ENCODE data around the gene TEX264.
A peak's percentile ranks its signal among the peaks of the same experiment; 100 is the strongest.

Gene TEX264

GRCh38 chr3:51716805-51717204, 45.8 kb downstream of the TEX264 start:
- Histone ChIP-seq H3K9me3 (ENCODE audit: insufficient read depth, low read depth, low read length) (peaks cover 2% of the 10 kb centered on the region), H3K79me1 (ENCODE audit: low read length) (no peaks in the 10 kb centered on the region), H2AK5ac (ENCODE audit: low read length) (no peak overlapping the region), H2BK120ac (ENCODE audit: insufficient read depth, low read length, poor library complexity) (no peak overlapping the region), H3K79me2 (ENCODE audit: control insufficient read depth, insufficient read depth, low read length, poor library complexity) (no peaks in the 10 kb centered on the region), H3K14ac (ENCODE audit: low read length) (no peak overlapping the region), H3K36me3 (ENCODE audit: control insufficient read depth in 1 of 2, insufficient read depth in 2 of 2, low read length in 2 of 2) (no peaks in the 10 kb centered on the region), H3K18ac (ENCODE audit: low read length) (no peak overlapping the region), H3K4ac (ENCODE audit: low read depth, low read length) (no peak overlapping the region), H2BK5ac (ENCODE audit: low read depth, low read length, poor library complexity) (no peak overlapping the region), H3K4me3 (ENCODE audit: low read depth, low read length) (no peak overlapping the region), H3K4me2 (ENCODE audit: low read length) (no peak overlapping the region), H3K27ac (ENCODE audit: low read depth, low read length) (no peak overlapping the region), H2AFZ (ENCODE audit: insufficient read depth, low read length, poor library complexity) (no peak overlapping the region), H4K12ac (ENCODE audit: low read depth, low read length) (no peak overlapping the region), H3K4me1 (ENCODE audit: control insufficient read depth in 1 of 2, insufficient read depth in 2 of 2, low read length in 2 of 2) (no peaks in the 10 kb centered on the region), H3K23ac (ENCODE audit: low read length) (no peak overlapping the region), H3K9ac (ENCODE audit: low read length) (no peak overlapping the region), H4K8ac (ENCODE audit: low read depth, low read length) (no peak overlapping the region), H4K91ac (ENCODE audit: low read depth, low read length) (no peak overlapping the region), H3K27me3 (ENCODE audit: insufficient read depth, low read length) (no peaks in the 10 kb centered on the region), H2BK12ac (ENCODE audit: low read length) (no peak overlapping the region)
- DNase-seq: no peak
- WGBS (ENCODE audit: extremely low coverage, insufficient coverage, insufficient read length): no CpG with 5 or more reads among the region's 5 CpGs

GRCh38 chr3:51717446-51717845, 46.4 kb downstream of the TEX264 start:
- no peak overlapping the region for H4K91ac ChIP-seq (ENCODE audit: low read depth, low read length)
- H3K14ac ChIP-seq (ENCODE audit: low read length): no peak overlapping the region
- H3K79me1 ChIP-seq (ENCODE audit: low read length): no peaks in the 10 kb centered on the region
- H3K4me1 ChIP-seq (ENCODE audit: control insufficient read depth in 1 of 2, insufficient read depth in 2 of 2, low read length in 2 of 2): no peaks in the 10 kb centered on the region
- no peak overlapping the region for H2AFZ ChIP-seq (ENCODE audit: insufficient read depth, low read length, poor library complexity)
- H4K8ac ChIP-seq (ENCODE audit: low read depth, low read length): no peak overlapping the region
- no peak overlapping the region for H2BK5ac ChIP-seq (ENCODE audit: low read depth, low read length, poor library complexity)
- no peak overlapping the region for H3K18ac ChIP-seq (ENCODE audit: low read length)
- H3K79me2 ChIP-seq (ENCODE audit: control insufficient read depth, insufficient read depth, low read length, poor library complexity): no peaks in the 10 kb centered on the region
- no peak overlapping the region for H4K12ac ChIP-seq (ENCODE audit: low read depth, low read length)
- no peaks in the 10 kb centered on the region for H3K36me3 ChIP-seq (ENCODE audit: control insufficient read depth in 1 of 2, insufficient read depth in 2 of 2, low read length in 2 of 2)
- H2BK120ac ChIP-seq (ENCODE audit: insufficient read depth, low read length, poor library complexity): no peak overlapping the region
- H3K9ac ChIP-seq (ENCODE audit: low read length): no peak overlapping the region
- H3K4me3 ChIP-seq (ENCODE audit: low read depth, low read length): no peak overlapping the region
- H3K27me3 ChIP-seq (ENCODE audit: insufficient read depth, low read length): no peaks in the 10 kb centered on the region
- no peak overlapping the region for H3K4ac ChIP-seq (ENCODE audit: low read depth, low read length)
- H3K4me2 ChIP-seq (ENCODE audit: low read length): no peak overlapping the region
- DNase-seq: no peak
- H3K27ac ChIP-seq (ENCODE audit: low read depth, low read length): no peak overlapping the region
- peaks cover 2% of the 10 kb centered on the region for H3K9me3 ChIP-seq (ENCODE audit: insufficient read depth, low read depth, low read length)
- no peak overlapping the region for H2BK12ac ChIP-seq (ENCODE audit: low read length)
- H2AK5ac ChIP-seq (ENCODE audit: low read length): no peak overlapping the region
- H3K23ac ChIP-seq (ENCODE audit: low read length): no peak overlapping the region
- WGBS (ENCODE audit: extremely low coverage, insufficient coverage, insufficient read length): no CpG with 5 or more reads among the region's 10 CpGs

- Histone ChIP-seq H3K9ac (ENCODE audit: low read length) (no peak overlapping the region), H3K9me3 (ENCODE audit: insufficient read depth, low read depth, low read length) (peaks cover 2% of the 10 kb centered on the region), H3K4me2 (ENCODE audit: low read length) (no peak overlapping the region), H2AK5ac (ENCODE audit: low read length) (no peak overlapping the region), H3K79me2 (ENCODE audit: control insufficient read depth, insufficient read depth, low read length, poor library complexity) (no peaks in the 10 kb centered on the region), H4K12ac (ENCODE audit: low read depth, low read length) (no peak overlapping the region), H3K4me3 (ENCODE audit: low read depth, low read length) (no peak overlapping the region), H3K27ac (ENCODE audit: low read depth, low read length) (no peak overlapping the region), H3K27me3 (ENCODE audit: insufficient read depth, low read length) (no peaks in the 10 kb centered on the region), H3K4ac (ENCODE audit: low read depth, low read length) (no peak overlapping the region), H3K79me1 (ENCODE audit: low read length) (no peaks in the 10 kb centered on the region), H2BK120ac (ENCODE audit: insufficient read depth, low read length, poor library complexity) (no peak overlapping the region), H2BK5ac (ENCODE audit: low read depth, low read length, poor library complexity) (no peak overlapping the region), H2BK12ac (ENCODE audit: low read length) (no peak overlapping the region), H3K4me1 (ENCODE audit: control insufficient read depth in 1 of 2, insufficient read depth in 2 of 2, low read length in 2 of 2) (no peaks in the 10 kb centered on the region), H4K8ac (ENCODE audit: low read depth, low read length) (no peak overlapping the region), H3K36me3 (ENCODE audit: control insufficient read depth in 1 of 2, insufficient read depth in 2 of 2, low read length in 2 of 2) (no peaks in the 10 kb centered on the region), H4K91ac (ENCODE audit: low read depth, low read length) (no peak overlapping the region), H2AFZ (ENCODE audit: insufficient read depth, low read length, poor library complexity) (no peak overlapping the region), H3K23ac (ENCODE audit: low read length) (no peak overlapping the region), H3K14ac (ENCODE audit: low read length) (no peak overlapping the region), H3K18ac (ENCODE audit: low read length) (no peak overlapping the region)
- DNase-seq: no peak
- no CpG with 5 or more reads among the region's 7 CpGs for WGBS (ENCODE audit: extremely low coverage, insufficient coverage, insufficient read length)
Observed at GRCh38 chr3:51717947-51718346, 46.9 kb downstream of the TEX264 start.

GRCh38 chr3:51718547-51719409, 47.7 kb downstream of the TEX264 start:
- Histone ChIP-seq H4K91ac (ENCODE audit: low read depth, low read length) (no peak overlapping the region), H4K8ac (ENCODE audit: low read depth, low read length) (no peak overlapping the region), H2AK5ac (ENCODE audit: low read length) (no peak overlapping the region), H3K9me3 (ENCODE audit: insufficient read depth, low read depth, low read length) (peaks cover 2% of the 10 kb centered on the region), H2AFZ (ENCODE audit: insufficient read depth, low read length, poor library complexity) (no peak overlapping the region), H3K27ac (ENCODE audit: low read depth, low read length) (no peak overlapping the region), H3K18ac (ENCODE audit: low read length) (no peak overlapping the region), H3K79me1 (ENCODE audit: low read length) (no peaks in the 10 kb centered on the region), H3K36me3 (ENCODE audit: control insufficient read depth in 1 of 2, insufficient read depth in 2 of 2, low read length in 2 of 2) (no peaks in the 10 kb centered on the region), H3K27me3 (ENCODE audit: insufficient read depth, low read length) (no peaks in the 10 kb centered on the region), H3K23ac (ENCODE audit: low read length) (no peak overlapping the region), H3K79me2 (ENCODE audit: control insufficient read depth, insufficient read depth, low read length, poor library complexity) (no peaks in the 10 kb centered on the region), H3K9ac (ENCODE audit: low read length) (no peak overlapping the region), H2BK12ac (ENCODE audit: low read length) (no peak overlapping the region), H3K4me3 (ENCODE audit: low read depth, low read length) (no peak overlapping the region), H4K12ac (ENCODE audit: low read depth, low read length) (no peak overlapping the region), H3K4me1 (ENCODE audit: control insufficient read depth in 1 of 2, insufficient read depth in 2 of 2, low read length in 2 of 2) (no peaks in the 10 kb centered on the region), H2BK120ac (ENCODE audit: insufficient read depth, low read length, poor library complexity) (no peak overlapping the region), H3K4me2 (ENCODE audit: low read length) (no peak overlapping the region), H2BK5ac (ENCODE audit: low read depth, low read length, poor library complexity) (no peak overlapping the region), H3K4ac (ENCODE audit: low read depth, low read length) (no peak overlapping the region), H3K14ac (ENCODE audit: low read length) (no peak overlapping the region)
- DNase-seq: peak; percentile 40 to 53
- no CpG with 5 or more reads among the region's 16 CpGs for WGBS (ENCODE audit: extremely low coverage, insufficient coverage, insufficient read length)

All from trophoblast cell (in vitro differentiated cells and primary cell).